GM12892 (cell line): ENCODE results near the gene EVL.
"Not testable (repeated sequence)": the region's sequence is repeated elsewhere in the genome, so short reads cannot be mapped to it uniquely, and the experiment has no call there.

Experiments
- POLR2AphosphoS5 ChIP-seq: IDR thresholded peaks from 2 replicates; pipeline ENCODE4 v1.6.1; 2011; ENCODE audit warnings: low read depth, low read length, control low read depth
- TAF1 ChIP-seq: IDR thresholded peaks from 2 replicates; pipeline ENCODE4 v1.6.1; 2011; ENCODE audit warnings: low read depth, mild to moderate bottlenecking, control low read depth, low read length, borderline replicate concordance

DNA sequence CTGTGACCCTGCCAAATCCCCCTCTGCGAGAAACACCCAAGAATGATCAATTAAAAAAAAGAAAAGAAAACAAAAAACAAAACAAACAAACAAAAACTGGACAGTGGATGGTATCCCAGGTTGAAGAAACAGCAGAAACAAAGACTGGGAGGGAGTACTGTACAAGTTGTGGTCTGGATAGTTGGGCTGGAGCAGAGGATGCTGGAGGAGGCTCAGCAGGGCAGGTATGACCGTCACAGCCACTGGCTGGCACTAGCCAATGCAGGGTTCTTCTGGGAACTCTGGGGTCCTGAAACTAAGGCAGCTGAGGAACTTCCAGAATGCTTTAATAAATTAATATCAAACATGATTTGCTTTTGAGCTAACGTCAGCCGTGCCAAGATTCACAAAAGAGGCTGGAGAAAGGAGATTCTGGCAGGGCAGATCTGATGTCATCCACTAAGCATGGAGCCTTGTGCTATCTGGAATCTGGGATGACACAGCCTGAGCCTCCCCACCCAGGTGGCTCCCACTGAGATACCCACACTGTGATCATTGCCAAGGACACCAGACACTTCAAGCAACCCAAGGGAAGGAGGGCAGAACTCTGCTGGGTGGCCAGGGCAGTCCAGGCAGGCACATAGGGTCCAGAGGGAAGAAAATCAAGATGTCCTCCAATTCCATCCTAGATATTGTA lies 116.8 kb downstream of the EVL start:
- TF ChIP-seq TAF1, POLR2AphosphoS5: not testable (repeated sequence)
